Midbrain (tissue), 1 donor: ENCODE data around the gene LRRC25.

ENCODE experiments used
- DNase-seq: peaks from one replicate; lab custom pipeline; 2025; lab: John Stamatoyannopoulos, UW

LRRC25 gene

GRCh38 chr19:18435842-18436670 lies 38.6 kb upstream of the LRRC25 start:
- no peak for DNase-seq

- no peak for DNase-seq
These were observed 37.9 kb upstream of the LRRC25 start for GRCh38 chr19:18435178-18435841.

- DNase-seq: no peak
These were observed 37.2 kb upstream of the LRRC25 start for GRCh38 chr19:18434411-18435175.

DNA sequence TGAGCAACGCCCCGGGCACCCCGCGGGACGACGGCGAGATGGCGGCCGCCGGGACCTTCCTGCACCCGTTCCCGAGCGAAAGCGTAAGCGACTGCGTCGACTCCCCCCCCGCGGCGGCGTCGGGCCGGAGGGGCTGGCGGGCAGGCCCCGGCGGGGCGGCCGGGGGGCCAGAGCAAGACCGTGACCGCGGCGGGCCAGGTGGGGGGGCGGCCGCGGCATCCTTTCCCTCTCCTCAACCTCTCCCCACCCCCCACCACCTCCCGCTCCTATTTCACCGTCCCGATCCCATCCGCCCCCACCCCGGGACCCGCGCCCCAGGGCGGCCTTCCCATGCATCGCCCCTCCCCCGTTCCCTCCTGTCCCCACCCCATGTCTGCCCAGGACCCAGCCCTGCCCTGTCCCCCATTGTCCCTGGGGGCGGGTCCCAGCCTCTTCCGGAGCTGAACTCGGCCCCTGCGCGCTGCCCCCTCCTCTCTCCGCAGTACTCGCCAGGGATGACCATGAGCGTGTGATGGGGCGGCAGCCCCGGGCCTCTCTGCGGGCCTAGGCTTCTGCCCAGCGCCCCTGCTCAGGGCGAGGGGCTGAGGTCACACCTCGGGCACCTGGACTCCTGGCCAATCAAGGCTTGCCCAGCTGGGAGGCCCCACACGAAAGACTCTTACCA lies 36.4 kb upstream of the LRRC25 start:
- no peak for DNase-seq

DNA sequence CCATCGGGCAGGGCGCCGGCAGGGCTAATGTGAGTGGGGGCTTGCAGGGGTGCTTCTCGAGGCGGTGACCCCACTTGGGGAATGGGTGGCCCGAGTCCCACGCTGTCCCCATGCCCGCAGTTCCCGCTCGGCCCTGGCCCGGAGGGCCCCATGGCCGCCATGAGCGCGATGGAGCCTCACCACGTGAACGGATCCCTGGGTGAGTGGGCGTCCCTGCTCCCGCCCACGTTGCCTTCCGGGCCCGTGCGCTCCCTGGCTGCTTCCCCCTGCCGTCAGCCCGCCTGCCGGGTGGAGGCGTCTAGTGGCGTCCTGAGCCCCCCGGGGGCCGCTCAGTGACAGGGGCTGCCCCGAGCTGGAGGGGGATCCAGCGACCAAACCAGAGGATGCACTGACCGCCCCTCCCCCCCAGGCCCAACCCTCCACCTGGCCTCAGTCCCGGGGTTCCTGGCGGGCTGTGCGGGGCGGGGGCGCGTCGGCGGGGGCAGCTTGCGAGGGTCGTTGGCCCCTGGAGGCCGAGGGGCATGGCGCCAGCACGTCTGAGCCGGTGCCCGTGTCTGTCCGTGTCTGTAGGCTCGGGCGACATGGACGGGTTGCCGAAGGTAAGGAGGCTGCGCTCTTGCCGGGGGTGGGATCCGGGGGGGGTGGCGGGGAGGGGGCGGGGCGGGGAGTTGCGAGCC lies 35.7 kb upstream of the LRRC25 start:
- DNase-seq: no peak

DNA sequence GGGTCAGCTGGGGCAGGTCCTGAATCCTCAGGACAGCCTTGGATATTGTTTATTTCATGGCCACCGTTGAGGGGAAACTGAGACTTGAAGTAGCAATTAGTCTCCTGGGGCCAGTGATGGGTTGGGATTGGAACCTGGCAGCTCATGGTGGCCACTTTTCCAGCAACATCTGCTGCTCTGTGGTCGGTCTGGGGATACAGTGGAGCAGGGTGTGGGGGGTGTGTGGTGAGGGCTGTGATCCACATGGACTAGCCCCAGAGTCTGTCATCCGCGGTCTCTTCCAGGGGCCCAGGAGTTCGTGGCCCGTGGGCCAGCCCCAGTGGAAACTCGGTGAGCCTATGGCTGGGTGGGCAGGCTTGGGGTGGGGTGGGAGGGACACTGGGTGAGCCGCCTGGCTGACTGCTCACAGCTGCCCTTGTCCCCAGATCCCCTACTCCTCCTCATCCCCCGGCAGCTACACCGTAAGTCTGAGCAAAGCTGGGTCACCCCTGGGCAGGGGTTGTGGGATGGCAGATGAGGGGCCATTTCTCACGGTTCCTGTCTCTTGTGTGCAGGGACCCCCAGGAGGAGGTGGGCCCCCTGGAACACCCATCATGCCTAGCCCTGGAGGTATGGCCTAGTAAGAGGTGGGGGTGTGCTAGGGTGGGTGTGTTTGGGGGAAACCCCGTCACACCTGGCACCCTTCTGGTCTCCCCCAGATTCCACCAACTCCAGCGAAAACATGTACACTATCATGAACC lies 35.0 kb upstream of the LRRC25 start:
- DNase-seq: no peak

DNA sequence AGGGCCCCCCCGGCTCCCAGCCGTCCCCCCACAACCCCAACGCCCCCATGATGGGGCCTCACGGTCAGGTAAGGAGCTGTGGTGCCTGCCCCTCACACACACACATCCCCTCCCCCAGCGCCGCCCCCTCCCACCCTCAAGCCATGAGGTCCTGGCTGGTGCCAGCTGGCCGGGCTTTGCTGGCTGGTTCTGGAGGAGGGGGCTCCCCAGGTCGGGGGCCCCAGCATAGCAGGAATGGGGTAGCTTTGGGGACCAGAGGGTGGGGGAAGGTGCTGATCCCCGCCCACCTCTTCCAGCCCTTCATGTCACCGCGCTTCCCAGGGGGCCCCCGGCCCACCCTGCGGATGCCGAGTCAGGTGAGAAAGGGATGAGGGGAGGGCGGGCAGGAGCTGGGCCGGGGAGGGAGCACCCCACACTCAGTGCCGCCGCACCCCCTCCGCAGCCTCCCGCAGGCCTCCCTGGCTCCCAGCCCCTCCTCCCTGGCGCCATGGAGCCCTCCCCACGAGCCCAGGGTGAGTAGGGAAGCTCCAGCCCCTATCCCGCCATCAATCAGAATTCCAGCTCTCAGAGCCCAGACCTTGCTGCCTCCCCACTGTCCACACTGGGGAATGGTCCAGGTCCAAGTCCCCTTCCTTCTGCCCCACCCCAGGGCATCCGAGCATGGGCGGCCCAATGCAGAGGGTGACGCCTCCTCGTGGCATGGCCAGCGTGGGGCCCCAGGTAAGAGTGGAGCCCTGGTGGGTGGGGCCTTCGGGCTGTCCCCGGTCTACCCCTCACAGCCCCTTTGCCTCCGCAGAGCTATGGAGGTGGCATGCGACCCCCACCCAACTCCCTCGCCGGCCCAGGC lies 34.2 kb upstream of the LRRC25 start:
- no peak for DNase-seq

DNA sequence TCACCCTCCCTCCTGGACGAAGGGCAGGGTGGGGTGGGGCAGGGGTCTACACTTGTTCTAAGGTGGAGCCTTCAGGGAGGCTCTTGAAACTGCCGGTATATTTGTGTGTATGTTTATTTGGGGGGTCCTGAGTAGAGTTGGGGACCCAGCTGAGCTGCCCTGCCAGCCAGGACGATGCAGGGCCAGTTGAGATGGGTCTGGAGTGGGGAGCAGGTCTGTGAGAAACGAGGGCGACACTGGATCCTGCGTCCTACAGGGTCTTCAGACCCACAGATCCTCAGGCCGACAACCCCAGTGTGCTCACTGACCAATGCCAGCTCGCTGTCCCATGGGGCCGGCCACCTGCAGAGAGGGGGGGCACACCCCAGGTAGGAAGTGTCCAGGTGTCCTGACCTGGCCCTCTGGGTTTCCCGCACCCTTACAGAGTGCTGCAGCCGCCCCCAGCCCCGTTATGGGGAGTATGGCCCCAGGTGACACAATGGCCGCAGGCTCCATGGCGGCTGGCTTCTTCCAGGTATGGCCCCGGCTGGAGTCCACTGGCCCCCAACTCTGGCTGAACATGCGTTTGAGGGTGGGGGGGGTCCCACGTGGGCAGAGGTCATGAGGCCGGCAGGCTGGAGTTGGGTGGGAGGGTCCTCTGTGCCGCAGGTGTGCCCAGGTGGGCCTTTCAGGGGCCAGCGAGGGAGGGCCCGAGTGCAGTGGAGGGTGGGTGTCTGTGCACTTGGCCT lies 33.2 kb upstream of the LRRC25 start:
- no peak for DNase-seq

- no peak for DNase-seq
These were observed 32.4 kb upstream of the LRRC25 start for GRCh38 chr19:18429717-18430416.

- peak; percentile 75 for DNase-seq
These were observed 31.6 kb upstream of the LRRC25 start for GRCh38 chr19:18428787-18429674.

- DNase-seq: no peak
These were observed 30.9 kb upstream of the LRRC25 start for GRCh38 chr19:18428173-18428786.

DNA sequence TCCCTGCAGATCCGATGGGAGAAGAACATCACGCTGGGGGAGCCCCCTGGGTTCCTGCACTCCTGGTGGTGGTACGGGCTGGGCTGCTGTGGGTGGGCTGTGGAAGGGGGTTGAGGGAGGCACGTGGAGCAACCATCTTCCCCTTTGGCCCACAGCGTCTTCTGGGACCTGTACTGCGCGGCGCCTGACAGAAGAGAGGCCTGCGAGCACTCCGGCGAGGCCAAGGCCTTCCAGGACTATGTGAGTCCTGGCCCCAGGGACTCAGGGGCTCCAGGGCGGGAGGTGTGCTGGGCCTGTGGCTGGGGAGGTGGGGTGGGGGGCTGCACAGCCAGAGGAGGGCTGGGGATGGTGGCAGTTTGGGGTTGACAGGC lies 30.3 kb upstream of the LRRC25 start:
- no peak for DNase-seq

- DNase-seq: no peak
These were observed 29.8 kb upstream of the LRRC25 start for GRCh38 chr19:18427080-18427742.

GRCh38 chr19:18426416-18426767 lies 29.0 kb upstream of the LRRC25 start:
- no peak for DNase-seq

- no peak for DNase-seq
These were observed 28.3 kb upstream of the LRRC25 start for GRCh38 chr19:18425515-18426415.
